Measurements from ENCODE around the gene SERPINB1.

Gene SERPINB1

DNA sequence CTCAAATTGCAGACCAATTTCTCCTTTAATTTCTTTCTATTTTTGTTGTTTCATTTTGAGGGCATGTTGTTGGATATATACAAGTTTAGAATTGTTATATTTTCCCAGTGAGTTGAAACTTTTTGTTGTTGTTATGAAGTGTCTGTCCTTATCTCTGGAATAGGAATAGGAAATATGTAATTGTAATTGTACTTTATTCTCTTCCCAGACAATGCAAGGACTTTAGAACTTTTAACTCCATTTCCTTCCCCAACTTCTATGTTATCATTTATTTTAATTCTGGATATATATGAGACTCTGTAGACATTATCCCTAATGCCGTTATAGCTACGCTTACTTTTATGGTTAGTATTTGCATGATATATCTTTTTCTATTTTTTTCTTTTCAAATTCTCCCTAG is 12.4 kb downstream of the SERPINB1 start:
- Mint-ChIP-seq H3K4me1 (no peaks in the 10 kb centered on the region), H3K4me3 (no peak overlapping the region), H3K9me3 (no peaks in the 10 kb centered on the region), H3K36me3 (peaks cover 29% of the 10 kb centered on the region), H3K27me3 (no peaks in the 10 kb centered on the region), H3K27ac (no peak overlapping the region)
- no peak for DNase-seq
- CTCF ChIA-PET: interaction anchor here (0.9 to 1.1 kb wide), 4 partner anchors 9 to 39 kb away, joined by 3 read pairs; no protein-coding TSS in a partner anchor

DNA sequence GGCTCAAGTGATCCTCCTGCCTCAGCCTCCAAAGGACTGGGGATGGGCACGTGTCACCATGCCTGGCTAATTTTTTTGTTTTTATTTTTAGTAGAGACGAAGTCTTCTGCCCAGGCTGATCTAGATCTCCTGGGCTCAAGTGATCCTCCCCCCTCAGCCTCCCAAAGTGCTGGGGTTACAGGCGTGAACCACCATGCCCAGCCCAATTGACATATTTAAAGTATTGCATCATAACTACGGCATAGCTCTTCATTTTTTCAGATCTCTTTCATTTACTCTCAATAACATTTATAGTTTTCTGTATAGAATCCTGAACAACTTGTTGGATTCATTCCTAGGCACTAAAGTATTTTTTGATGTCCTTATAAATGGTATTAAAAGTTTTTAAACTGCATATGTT is 13.0 kb downstream of the SERPINB1 start:
- Mint-ChIP-seq H3K36me3 (peaks cover 23% of the 10 kb centered on the region), H3K9me3 (no peaks in the 10 kb centered on the region)
- CTCF ChIA-PET: interaction anchor here (0.9 to 1.1 kb wide), 3 partner anchors 8 to 38 kb away, joined by 3 read pairs; no protein-coding TSS in a partner anchor

DNA sequence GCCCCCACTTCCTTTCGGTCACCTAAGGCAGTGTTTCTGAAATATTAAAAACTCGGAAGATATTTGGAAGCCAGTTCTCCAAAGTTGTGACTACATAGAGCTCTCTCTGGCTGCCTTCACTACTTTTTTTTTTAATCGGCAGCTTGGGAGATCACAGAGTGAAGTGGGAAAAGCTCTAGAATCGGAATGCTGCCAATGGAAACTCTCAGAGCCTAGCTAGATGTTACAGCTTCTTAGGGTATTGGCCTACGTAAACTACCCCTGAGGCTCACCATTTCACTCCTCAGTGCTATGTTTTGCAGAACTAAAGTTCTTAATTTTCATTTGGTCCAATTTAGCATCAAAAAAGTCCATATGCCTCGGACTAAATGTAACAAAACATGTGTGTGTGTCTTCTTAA is 14.5 kb downstream of the SERPINB1 start:
- CTCF ChIA-PET: interaction anchor here (0.7 to 0.9 kb wide), 2 partner anchors 36 to 161 kb away, joined by 3 read pairs; no protein-coding TSS in a partner anchor

More for the DNA sequence above, 13.0 kb downstream of the SERPINB1 start:
- Mint-ChIP-seq H3K4me1 (no peaks in the 10 kb centered on the region), H3K27ac (no peak overlapping the region), H3K27me3 (no peaks in the 10 kb centered on the region), H3K4me3 (no peak overlapping the region)
- DNase-seq: no peak

DNA sequence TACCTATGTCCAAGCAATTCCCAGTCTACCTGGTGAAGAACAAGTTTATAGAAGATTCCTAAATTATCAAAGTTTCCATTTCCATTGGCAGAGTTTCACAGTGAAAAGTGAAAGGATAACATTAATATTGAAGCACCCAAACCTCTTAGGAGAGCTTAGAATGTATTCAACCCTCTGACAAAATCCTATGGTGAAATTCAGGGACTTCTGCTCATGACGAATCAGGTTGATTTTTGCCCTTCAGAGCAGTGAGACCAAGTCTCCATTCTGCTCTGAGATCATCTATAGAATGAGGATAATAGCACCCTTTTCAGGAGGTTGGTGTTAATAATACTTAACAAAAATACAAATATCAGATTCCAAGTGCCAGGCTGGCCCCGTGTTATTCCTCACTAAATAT is 15.5 kb downstream of the SERPINB1 start:
- no peak for DNase-seq
- no peak overlapping the region for H3K4me3 Mint-ChIP-seq
- no peak overlapping the region for H3K27ac Mint-ChIP-seq
- H3K4me1 Mint-ChIP-seq: peaks cover 3% of the 10 kb centered on the region
- H3K36me3 Mint-ChIP-seq: peaks cover 4% of the 10 kb centered on the region
- H3K27me3 Mint-ChIP-seq: no peaks in the 10 kb centered on the region
- H3K9me3 Mint-ChIP-seq: no peaks in the 10 kb centered on the region
- CTCF ChIA-PET: interaction anchor here (0.5 to 1.2 kb wide), 4 partner anchors 20 to 213 kb away, joined by 3 to 5 read pairs (median 3); no protein-coding TSS in a partner anchor

More for the DNA sequence above, 14.5 kb downstream of the SERPINB1 start:
- Mint-ChIP-seq H3K4me1 (no peaks in the 10 kb centered on the region), H3K9me3 (no peaks in the 10 kb centered on the region), H3K4me3 (no peak overlapping the region), H3K36me3 (peaks cover 10% of the 10 kb centered on the region), H3K27ac (no peak overlapping the region), H3K27me3 (no peaks in the 10 kb centered on the region)
- no peak for DNase-seq

DNA sequence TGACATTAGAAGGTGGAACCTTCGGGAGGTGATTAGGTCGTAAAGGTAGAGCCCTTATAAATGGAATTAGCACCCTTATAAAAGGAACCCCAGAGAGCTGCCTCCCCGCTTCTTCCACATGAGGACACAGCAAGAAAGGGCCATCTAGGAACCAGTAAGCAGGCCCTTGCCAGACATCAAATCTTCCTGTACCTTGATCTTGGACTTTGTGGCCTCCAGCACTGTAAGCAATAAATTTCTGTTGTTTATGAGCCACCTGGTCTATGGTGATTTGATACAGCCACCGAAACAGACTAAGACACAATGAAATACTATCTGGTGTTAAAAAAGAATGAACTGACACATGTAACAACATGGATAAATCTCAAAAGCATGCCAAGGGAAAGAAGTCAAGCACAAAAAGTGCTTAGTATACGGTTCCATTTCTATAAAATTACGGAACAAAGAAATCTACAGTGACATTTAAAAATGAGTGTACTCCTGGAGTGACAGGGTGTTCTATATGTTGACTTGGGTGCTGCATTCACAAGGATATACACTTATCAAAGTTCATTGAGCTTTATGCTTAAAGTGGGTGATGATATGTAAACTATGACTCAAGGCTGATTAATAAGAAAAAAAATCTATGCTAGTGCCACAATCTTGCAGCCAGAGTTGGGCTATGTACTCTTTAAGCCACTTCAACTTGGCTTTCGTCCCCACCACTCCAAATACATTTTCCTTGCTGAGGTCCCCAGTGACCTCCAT is 18.4 kb downstream of the SERPINB1 start:
- no peaks in the 10 kb centered on the region for H3K9me3 Mint-ChIP-seq
- H3K4me3 Mint-ChIP-seq: no peak overlapping the region
- H3K4me1 Mint-ChIP-seq: peaks cover 22% of the 10 kb centered on the region
- H3K36me3 Mint-ChIP-seq: peaks cover 2% of the 10 kb centered on the region
- DNase-seq: no peak
- H3K27me3 Mint-ChIP-seq: no peaks in the 10 kb centered on the region
- CTCF ChIA-PET: interaction anchor here (1.0 kb wide), 1 partner anchor 32 kb away, joined by 3 read pairs; no protein-coding TSS in a partner anchor
- no peak overlapping the region for H3K27ac Mint-ChIP-seq

DNA sequence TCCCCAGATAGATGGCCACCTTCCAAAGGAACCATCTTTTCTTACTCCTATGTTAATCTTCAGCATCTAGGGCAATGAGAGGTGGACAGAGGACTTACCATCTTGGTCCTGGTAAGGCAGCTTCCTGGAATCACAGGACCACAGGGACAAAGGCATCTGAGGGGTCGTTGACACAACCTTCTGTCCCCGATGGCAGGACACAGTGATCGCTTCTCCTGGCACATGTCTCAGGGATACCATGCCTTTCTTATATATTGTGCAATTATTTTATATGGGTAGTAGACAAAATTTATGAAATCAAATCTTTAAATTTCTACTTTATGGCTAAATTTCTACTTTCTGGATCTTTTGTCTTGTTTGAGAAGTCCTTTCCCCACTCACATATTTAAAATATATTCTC is 20.1 kb downstream of the SERPINB1 start:
- peaks cover 30% of the 10 kb centered on the region for H3K4me1 Mint-ChIP-seq
- H3K27ac Mint-ChIP-seq: no peak overlapping the region
- CTCF ChIA-PET: no interaction called here
- H3K36me3 Mint-ChIP-seq: peaks cover 8% of the 10 kb centered on the region
- H3K9me3 Mint-ChIP-seq: peaks cover 12% of the 10 kb centered on the region
- no peaks in the 10 kb centered on the region for H3K27me3 Mint-ChIP-seq
- no peak for DNase-seq
- H3K4me3 Mint-ChIP-seq: no peak overlapping the region

DNA sequence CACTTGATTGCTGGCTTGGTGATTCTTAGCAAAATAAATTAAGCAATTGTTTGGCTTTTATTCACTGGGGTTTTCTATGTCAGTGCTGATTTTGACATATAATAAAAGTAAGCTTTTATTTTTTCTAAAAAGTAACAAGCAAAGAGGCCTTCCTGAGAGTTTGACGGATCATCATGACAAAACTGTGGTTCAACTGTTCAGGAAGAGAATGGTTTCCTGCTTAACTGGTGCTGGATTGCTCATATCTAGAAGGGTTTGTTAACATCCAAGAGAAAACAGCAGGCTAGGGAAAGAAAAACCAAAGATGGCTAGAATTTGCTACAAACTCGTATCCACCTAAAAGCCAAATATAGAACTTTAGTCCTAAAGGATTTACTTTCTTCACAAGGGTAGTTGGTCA is 21.2 kb downstream of the SERPINB1 start:
- Mint-ChIP-seq H3K27ac (no peak overlapping the region), H3K4me1 (peaks cover 30% of the 10 kb centered on the region), H3K36me3 (peaks cover 15% of the 10 kb centered on the region), H3K4me3 (no peak overlapping the region), H3K9me3 (peaks cover 23% of the 10 kb centered on the region), H3K27me3 (peaks cover 4% of the 10 kb centered on the region)
- CTCF ChIA-PET: interaction anchor here (0.9 to 1.8 kb wide), 2 partner anchors 8 to 26 kb away, joined by 3 to 5 read pairs; no protein-coding TSS in a partner anchor
- no peak for DNase-seq

DNA sequence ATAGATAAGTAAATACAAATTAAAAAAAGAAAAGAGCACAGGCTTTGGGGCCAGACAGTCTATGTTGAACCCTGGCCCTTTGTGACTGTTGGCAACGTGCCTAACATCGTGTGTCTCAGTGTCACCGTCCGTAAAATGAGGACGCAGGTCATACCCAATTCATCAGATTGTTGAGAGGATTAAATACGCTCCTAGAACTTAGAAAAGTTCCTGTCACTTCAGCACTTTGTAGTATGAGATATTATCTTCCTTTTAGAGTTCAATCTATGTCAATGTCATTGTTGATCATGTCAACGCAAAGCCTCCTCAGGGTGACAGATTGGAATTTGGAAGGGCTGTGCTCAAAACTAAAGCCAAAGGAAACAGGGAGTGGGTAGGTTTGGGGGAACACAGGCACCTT is 21.7 kb downstream of the SERPINB1 start:
- Mint-ChIP-seq H3K4me1 (peaks cover 30% of the 10 kb centered on the region), H3K9me3 (peaks cover 24% of the 10 kb centered on the region), H3K27me3 (peaks cover 4% of the 10 kb centered on the region), H3K27ac (no peak overlapping the region), H3K36me3 (peaks cover 15% of the 10 kb centered on the region), H3K4me3 (no peak overlapping the region)
- no peak for DNase-seq
- CTCF ChIA-PET: interaction anchor here (0.9 to 2.6 kb wide), 3 partner anchors 9 to 29 kb away, joined by 3 to 7 read pairs (median 5); no protein-coding TSS in a partner anchor

DNA sequence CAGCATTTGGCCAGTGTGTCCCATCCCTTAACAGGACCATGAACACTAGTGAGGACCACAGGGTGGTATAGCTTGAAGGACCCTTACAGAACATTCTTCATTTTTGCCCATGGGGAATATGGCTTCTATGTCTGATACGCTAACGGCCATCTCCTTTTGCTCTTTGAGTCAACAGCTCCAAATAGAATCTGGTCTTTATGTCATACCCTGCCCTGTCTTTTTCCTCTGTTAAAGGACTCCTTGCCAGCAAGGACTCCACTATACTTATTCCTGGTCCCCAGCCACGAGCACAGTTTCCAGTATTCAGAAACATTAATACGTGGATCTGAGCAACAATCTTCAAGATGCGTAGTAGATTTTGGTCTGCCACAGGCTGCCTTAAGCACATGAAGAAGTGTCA is 22.5 kb downstream of the SERPINB1 start:
- Mint-ChIP-seq H3K9me3 (peaks cover 24% of the 10 kb centered on the region), H3K4me3 (no peak overlapping the region), H3K27ac (no peak overlapping the region), H3K36me3 (peaks cover 15% of the 10 kb centered on the region), H3K27me3 (peaks cover 4% of the 10 kb centered on the region), H3K4me1 (peaks cover 30% of the 10 kb centered on the region)
- DNase-seq: no peak
- CTCF ChIA-PET: interaction anchor here (1.0 to 2.6 kb wide), 3 partner anchors 26 to 28 kb away, joined by 4 to 8 read pairs (median 7); no protein-coding TSS in a partner anchor

DNA sequence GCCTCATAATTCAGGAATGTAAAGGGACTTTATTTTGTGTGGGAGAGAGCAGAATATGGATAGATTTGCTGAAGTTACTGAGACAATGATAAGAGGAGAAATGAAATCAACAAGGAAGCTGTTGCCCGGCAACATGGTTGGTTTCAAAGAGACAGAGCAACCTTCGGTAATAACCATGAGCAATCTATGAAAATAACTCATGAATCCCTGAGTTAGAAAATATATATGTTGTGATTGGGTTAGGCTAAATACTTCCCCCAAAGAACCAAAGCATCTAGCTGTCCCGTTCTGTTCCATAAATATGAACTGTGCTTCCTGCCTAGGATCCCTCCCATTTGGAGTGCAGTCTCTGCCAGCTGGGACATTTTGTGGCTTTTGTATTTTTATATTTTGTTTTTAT is 23.1 kb downstream of the SERPINB1 start:
- no peak overlapping the region for H3K4me3 Mint-ChIP-seq
- peaks cover 30% of the 10 kb centered on the region for H3K4me1 Mint-ChIP-seq
- CTCF ChIA-PET: interaction anchor here (1.0 to 2.6 kb wide), 3 partner anchors 25 to 28 kb away, joined by 4 to 8 read pairs (median 7); no protein-coding TSS in a partner anchor
- peaks cover 4% of the 10 kb centered on the region for H3K27me3 Mint-ChIP-seq
- peaks cover 15% of the 10 kb centered on the region for H3K36me3 Mint-ChIP-seq
- H3K9me3 Mint-ChIP-seq: peaks cover 24% of the 10 kb centered on the region
- no peak for DNase-seq
- no peak overlapping the region for H3K27ac Mint-ChIP-seq

DNA sequence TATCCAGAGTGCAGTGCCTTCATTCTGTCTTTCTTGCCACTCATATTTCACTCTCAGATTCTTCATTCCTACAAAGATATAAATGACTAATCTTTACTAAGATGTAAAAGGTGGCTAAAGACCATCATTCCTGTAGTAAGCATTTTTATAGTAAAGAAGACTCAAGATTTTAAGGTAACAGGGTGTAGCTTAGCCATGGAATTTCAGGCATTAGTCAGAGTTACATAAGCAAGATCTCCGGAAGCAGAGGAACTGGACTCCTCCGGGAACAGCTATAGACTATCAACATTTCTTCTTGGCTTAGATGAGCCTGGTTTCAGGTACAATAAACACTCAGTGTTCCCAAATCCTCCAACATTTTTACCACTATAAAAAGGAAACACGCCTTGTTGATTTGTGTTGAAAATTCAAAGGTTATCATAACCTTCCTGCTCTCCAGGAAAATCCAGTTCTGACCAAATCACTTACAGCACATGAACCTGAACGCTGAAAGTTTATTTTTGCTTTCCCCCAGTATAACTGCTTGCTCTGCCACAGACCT is 23.7 kb downstream of the SERPINB1 start:
- CTCF ChIA-PET: interaction anchor here (1.0 to 2.6 kb wide), 3 partner anchors 25 to 28 kb away, joined by 4 to 8 read pairs (median 7); no protein-coding TSS in a partner anchor
- DNase-seq: no peak
- Mint-ChIP-seq H3K36me3 (peaks cover 15% of the 10 kb centered on the region), H3K27ac (no peak overlapping the region), H3K4me3 (no peak overlapping the region), H3K27me3 (peaks cover 4% of the 10 kb centered on the region), H3K4me1 (peaks cover 30% of the 10 kb centered on the region), H3K9me3 (peaks cover 24% of the 10 kb centered on the region)

DNA sequence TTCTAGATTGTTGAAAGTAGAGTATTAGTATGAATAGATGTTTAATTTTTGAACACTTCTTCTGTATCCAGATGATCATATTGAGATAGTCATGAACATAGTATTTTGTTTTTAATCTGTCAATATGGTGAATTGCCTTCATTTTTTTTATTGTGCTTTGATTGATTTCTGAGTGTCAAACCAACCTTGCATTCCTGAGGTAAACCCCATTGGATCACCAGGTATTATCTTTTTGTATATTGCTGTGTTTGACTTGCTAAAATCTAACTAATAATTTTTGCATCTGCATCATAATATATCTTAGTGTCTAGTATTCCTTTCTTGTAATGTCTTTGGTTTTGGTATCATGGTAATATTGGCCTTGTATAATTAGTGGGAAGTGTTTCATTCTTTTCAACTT is 25.5 kb downstream of the SERPINB1 start:
- Mint-ChIP-seq H3K9me3 (peaks cover 24% of the 10 kb centered on the region), H3K27ac (no peak overlapping the region)
- CTCF ChIA-PET: no interaction called here

DNA sequence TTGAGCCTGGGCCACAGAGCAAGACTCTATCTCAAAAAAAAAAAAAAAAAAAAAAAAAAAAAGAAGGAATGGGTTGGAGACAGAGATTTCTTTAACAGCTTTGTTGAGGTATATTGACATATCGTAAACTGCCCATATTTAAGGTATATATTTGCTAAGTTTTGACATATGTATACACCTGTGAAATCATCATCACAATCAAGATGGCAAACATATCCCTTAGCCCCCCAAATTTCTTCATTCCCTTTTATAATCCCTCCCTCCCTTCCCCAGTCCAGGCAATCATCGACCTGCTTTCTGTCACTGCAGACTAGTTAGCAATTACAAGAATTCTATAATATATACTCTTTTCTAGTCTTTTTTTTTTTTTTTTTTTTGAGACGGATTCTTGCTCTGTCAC is 29.0 kb downstream of the SERPINB1 start:
- Mint-ChIP-seq H3K4me1 (peaks cover 16% of the 10 kb centered on the region), H3K27me3 (peaks cover 4% of the 10 kb centered on the region), H3K36me3 (peaks cover 13% of the 10 kb centered on the region), H3K27ac (no peak overlapping the region), H3K9me3 (peaks cover 24% of the 10 kb centered on the region), H3K4me3 (no peak overlapping the region)
- DNase-seq: no peak
- CTCF ChIA-PET: no interaction called here

More for the DNA sequence above, 25.5 kb downstream of the SERPINB1 start:
- Mint-ChIP-seq H3K27me3 (peaks cover 4% of the 10 kb centered on the region), H3K36me3 (peaks cover 15% of the 10 kb centered on the region), H3K4me3 (no peak overlapping the region), H3K4me1 (peaks cover 27% of the 10 kb centered on the region)
- DNase-seq: no peak

DNA sequence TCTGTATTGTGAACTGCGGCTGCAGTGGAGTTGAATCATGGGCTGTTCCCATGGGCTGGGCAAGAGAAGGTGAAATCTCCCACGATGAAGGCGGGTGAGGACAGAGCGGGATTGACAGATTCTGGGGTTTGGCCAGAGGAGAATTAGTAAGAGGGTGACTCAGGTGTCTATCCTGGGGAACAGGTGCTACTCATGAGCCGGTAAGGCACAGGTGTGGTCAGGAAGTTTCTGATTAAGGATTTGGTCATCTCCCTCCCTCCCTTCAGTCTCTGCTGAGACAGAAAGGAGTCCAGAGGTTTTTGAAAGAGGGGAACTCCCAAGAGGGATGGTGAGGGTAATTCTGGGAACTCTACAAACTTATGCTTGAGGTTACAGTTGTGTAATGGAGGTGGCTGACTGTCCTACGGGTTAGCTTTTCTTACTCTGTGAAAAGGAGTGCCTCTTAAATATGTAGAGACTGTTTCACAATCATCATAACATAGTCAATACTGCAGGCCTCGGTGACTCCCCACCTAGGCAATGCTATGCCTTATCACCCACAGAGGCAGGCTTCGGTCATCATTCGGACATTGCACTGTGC is 31.5 kb downstream of the SERPINB1 start:
- DNase-seq: no peak
- peaks cover 9% of the 10 kb centered on the region for H3K4me1 Mint-ChIP-seq
- no peaks in the 10 kb centered on the region for H3K9me3 Mint-ChIP-seq
- H3K27ac Mint-ChIP-seq: no peak overlapping the region
- no peak overlapping the region for H3K4me3 Mint-ChIP-seq
- CTCF ChIA-PET: interaction anchor here (1.8 kb wide), 1 partner anchor 29 kb away, joined by 5 read pairs; no protein-coding TSS in a partner anchor
- no peaks in the 10 kb centered on the region for H3K36me3 Mint-ChIP-seq
- no peaks in the 10 kb centered on the region for H3K27me3 Mint-ChIP-seq
